Measurements from ENCODE around the gene ASCL5. TPM values are rescaled to one million over a fixed set of nuclear protein-coding genes. Genes with fewer than 3 reads are reported as not detected.

Gene ASCL5
- total and polyA plus RNA-seq, 3 experiments from 2014 or later: 0.22 TPM; not detected in 2

GRCh38 chr1:201111156-201111555 is 15.8 kb downstream of the ASCL5 start:
- CTCF ChIA-PET: interaction anchor here (1.2 kb wide), 2 partner anchors 8 to 10 kb away, joined by 3 read pairs; no protein-coding TSS in a partner anchor
- Histone ChIP-seq H3K4me1 (ENCODE audit: insufficient read depth, low read length) (peaks cover 8% of the 10 kb centered on the region), H3K36me3 (ENCODE audit: insufficient read depth, low read length) (no peaks in the 10 kb centered on the region), H3K27ac (ENCODE audit: low read depth, low read length) (no peak overlapping the region), H3K27me3 (ENCODE audit: insufficient read depth, low read length, poor library complexity, severe bottlenecking) (no peaks in the 10 kb centered on the region), H3K4me3 (ENCODE audit: low read length) (no peak overlapping the region), H3K9me3 (ENCODE audit: low read length) (no peaks in the 10 kb centered on the region)
- H3K4me1 Mint-ChIP-seq: peaks cover 7 to 20% (median 17%) of the 10 kb centered on the region in 3 donors
- H3K4me3 Mint-ChIP-seq: peak overlapping the region in 2 of 7 donors; percentile 0 to 4
- peaks cover 0 to 4% (median 0%) of the 10 kb centered on the region in 3 donors for H3K36me3 Mint-ChIP-seq
- peaks cover 0 to 1% of the 10 kb centered on the region in 2 donors for H3K27me3 Mint-ChIP-seq
- POLR2A ChIA-PET: no interaction called here
- DNase-seq: peak in 1 of 5 donors; percentile 19
- H3K27ac Mint-ChIP-seq: peak overlapping the region in 1 of 8 donors; percentile 61
- H3K9me3 Mint-ChIP-seq: no peaks in the 10 kb centered on the region

DNA sequence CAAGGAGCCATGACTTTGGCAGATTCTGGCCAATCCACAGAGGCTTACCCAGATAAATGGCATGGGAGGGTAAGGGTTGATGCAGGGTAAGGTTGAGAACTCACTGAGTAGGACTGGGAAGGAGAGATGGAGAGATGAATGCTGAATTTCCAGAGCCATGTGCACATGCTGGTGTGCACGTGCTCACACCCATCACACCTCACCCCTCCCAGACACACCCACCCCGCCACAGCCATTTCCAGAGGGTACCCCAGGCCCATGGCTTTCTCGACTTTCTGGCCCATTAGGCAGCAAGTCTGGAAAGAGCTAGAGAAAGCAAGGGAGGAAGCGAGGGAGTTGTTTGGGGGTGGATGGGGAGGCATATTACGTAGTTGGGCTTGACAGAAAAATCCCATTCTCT is 16.4 kb downstream of the ASCL5 start:
- Mint-ChIP-seq H3K4me3 (no peak overlapping the region), H3K27ac (no peak overlapping the region), H3K36me3 (peaks cover 0 to 4% (median 0%) of the 10 kb centered on the region in 3 donors), H3K4me1 (peaks cover 4 to 16% (median 12%) of the 10 kb centered on the region in 3 donors), H3K27me3 (peaks cover 0 to 1% of the 10 kb centered on the region in 2 donors), H3K9me3 (no peaks in the 10 kb centered on the region)
- no peaks in the 10 kb centered on the region for H3K27me3 ChIP-seq (ENCODE audit: insufficient read depth, low read length, poor library complexity, severe bottlenecking)
- H3K4me1 ChIP-seq (ENCODE audit: insufficient read depth, low read length): peaks cover 8% of the 10 kb centered on the region
- ChIA-PET POLR2A (no interaction called here), CTCF (interaction anchor here (1.2 kb wide), 2 partner anchors 9 to 10 kb away, joined by 3 read pairs; no protein-coding TSS in a partner anchor)
- no peak overlapping the region for H3K4me3 ChIP-seq (ENCODE audit: low read length)
- H3K9me3 ChIP-seq (ENCODE audit: low read length): no peaks in the 10 kb centered on the region
- H3K36me3 ChIP-seq (ENCODE audit: insufficient read depth, low read length): no peaks in the 10 kb centered on the region
- H3K27ac ChIP-seq (ENCODE audit: low read depth, low read length): no peak overlapping the region
- peak in 1 of 5 donors; percentile 8 for DNase-seq

- no peak overlapping the region for H3K4me3 Mint-ChIP-seq
- peak in 1 of 5 donors; percentile 45 for DNase-seq
- Histone ChIP-seq H3K27ac (ENCODE audit: low read depth, low read length) (no peak overlapping the region), H3K4me3 (ENCODE audit: low read length) (no peak overlapping the region), H3K4me1 (ENCODE audit: insufficient read depth, low read length) (peaks cover 4% of the 10 kb centered on the region), H3K9me3 (ENCODE audit: low read length) (no peaks in the 10 kb centered on the region), H3K36me3 (ENCODE audit: insufficient read depth, low read length) (no peaks in the 10 kb centered on the region), H3K27me3 (ENCODE audit: insufficient read depth, low read length, poor library complexity, severe bottlenecking) (no peaks in the 10 kb centered on the region)
- H3K4me1 Mint-ChIP-seq: peaks cover 4 to 14% (median 9%) of the 10 kb centered on the region in 3 donors
- H3K27ac Mint-ChIP-seq: no peak overlapping the region
- H3K9me3 Mint-ChIP-seq: no peaks in the 10 kb centered on the region
- H3K27me3 Mint-ChIP-seq: no peaks in the 10 kb centered on the region
- CTCF ChIA-PET: no interaction called here
- peaks cover 0 to 4% (median 0%) of the 10 kb centered on the region in 3 donors for H3K36me3 Mint-ChIP-seq
- POLR2A ChIA-PET: no interaction called here
Measured at GRCh38 chr1:201110138-201110537, 16.8 kb downstream of the ASCL5 start.

- H3K27ac Mint-ChIP-seq: no peak overlapping the region
- H3K36me3 Mint-ChIP-seq: peaks cover 0 to 4% (median 0%) of the 10 kb centered on the region in 3 donors
- H3K4me1 Mint-ChIP-seq: peaks cover 2 to 14% (median 6%) of the 10 kb centered on the region in 3 donors
- Histone ChIP-seq H3K4me3 (ENCODE audit: low read length) (no peak overlapping the region), H3K36me3 (ENCODE audit: insufficient read depth, low read length) (no peaks in the 10 kb centered on the region), H3K4me1 (ENCODE audit: insufficient read depth, low read length) (peaks cover 3% of the 10 kb centered on the region), H3K27me3 (ENCODE audit: insufficient read depth, low read length, poor library complexity, severe bottlenecking) (no peaks in the 10 kb centered on the region), H3K27ac (ENCODE audit: low read depth, low read length) (no peak overlapping the region), H3K9me3 (ENCODE audit: low read length) (no peaks in the 10 kb centered on the region)
- H3K27me3 Mint-ChIP-seq: no peaks in the 10 kb centered on the region
- ChIA-PET CTCF (interaction anchor here (1.7 kb wide), 1 partner anchor 11 kb away, joined by 4 read pairs; no protein-coding TSS in a partner anchor), POLR2A (no interaction called here)
- H3K4me3 Mint-ChIP-seq: no peak overlapping the region
- DNase-seq: no peak
- no peaks in the 10 kb centered on the region for H3K9me3 Mint-ChIP-seq
Measured at GRCh38 chr1:201109651-201110050, 17.3 kb downstream of the ASCL5 start.

DNA sequence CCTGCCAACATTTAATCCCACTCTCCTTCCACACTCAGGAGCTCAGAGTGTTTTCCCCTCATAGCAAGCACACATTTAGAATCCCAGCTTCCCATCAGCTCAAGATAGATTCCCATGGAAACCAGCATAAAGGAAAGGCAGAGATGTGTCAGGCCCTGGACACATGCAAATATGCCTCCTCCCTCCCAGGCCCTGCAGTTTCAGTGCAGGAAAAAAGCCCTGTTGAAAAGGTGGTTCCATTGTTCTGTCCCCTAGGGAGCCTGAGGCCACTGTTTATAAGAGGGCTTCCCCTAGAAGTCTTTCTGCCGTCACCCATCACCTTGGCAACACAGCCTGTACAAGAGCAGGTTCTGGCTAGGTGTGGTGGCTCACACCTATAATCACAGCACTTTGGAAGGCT is 18.4 kb downstream of the ASCL5 start:
- Histone ChIP-seq H3K4me3 (ENCODE audit: low read length) (no peak overlapping the region), H3K27me3 (ENCODE audit: insufficient read depth, low read length, poor library complexity, severe bottlenecking) (no peaks in the 10 kb centered on the region), H3K4me1 (ENCODE audit: insufficient read depth, low read length) (peaks cover under 1% of the 10 kb centered on the region), H3K36me3 (ENCODE audit: insufficient read depth, low read length) (no peaks in the 10 kb centered on the region), H3K27ac (ENCODE audit: low read depth, low read length) (no peak overlapping the region), H3K9me3 (ENCODE audit: low read length) (no peaks in the 10 kb centered on the region)
- ChIA-PET CTCF (interaction anchor here (1.7 kb wide), 1 partner anchor 10 kb away, joined by 4 read pairs; no protein-coding TSS in a partner anchor), POLR2A (no interaction called here)
- Mint-ChIP-seq H3K27ac (no peak overlapping the region), H3K4me3 (no peak overlapping the region), H3K4me1 (peaks cover 0 to 7% (median 0%) of the 10 kb centered on the region in 3 donors), H3K36me3 (no peaks in the 10 kb centered on the region), H3K27me3 (no peaks in the 10 kb centered on the region), H3K9me3 (no peaks in the 10 kb centered on the region)
- DNase-seq: peak in 1 of 5 donors; percentile 12

GRCh38 chr1:201105688-201106087 is 21.3 kb downstream of the ASCL5 start:
- no peaks in the 10 kb centered on the region for H3K4me1 Mint-ChIP-seq

DNA sequence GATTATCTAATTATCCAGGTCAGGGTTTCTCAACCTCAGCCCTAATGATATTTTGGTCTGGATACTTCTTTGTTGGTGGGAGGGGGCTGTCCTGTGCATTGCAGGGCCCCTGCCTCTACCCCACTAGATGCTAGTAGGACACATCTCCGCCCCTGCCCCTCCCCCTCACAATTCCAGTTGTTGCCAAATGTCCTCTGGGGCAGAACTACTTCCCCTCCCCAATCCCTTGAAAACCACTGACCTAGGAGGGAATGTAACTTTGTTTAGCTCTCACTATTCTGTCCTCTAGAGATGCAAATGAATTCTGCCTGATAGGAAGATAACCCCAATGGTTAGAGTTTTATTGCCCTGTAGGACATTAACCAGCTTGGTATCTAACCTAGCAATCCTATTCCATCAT is 22.8 kb downstream of the ASCL5 start:
- peaks cover 0 to 5% of the 10 kb centered on the region in 2 donors for H3K27me3 Mint-ChIP-seq

More at GRCh38 chr1:201105688-201106087, 21.3 kb downstream of the ASCL5 start:
- Mint-ChIP-seq H3K27me3 (peaks cover 0 to 5% of the 10 kb centered on the region in 2 donors), H3K9me3 (no peaks in the 10 kb centered on the region), H3K27ac (peak overlapping the region in 1 of 8 donors; percentile 52), H3K36me3 (no peaks in the 10 kb centered on the region), H3K4me3 (no peak overlapping the region)
- Histone ChIP-seq H3K4me1 (ENCODE audit: insufficient read depth, low read length) (no peaks in the 10 kb centered on the region), H3K9me3 (ENCODE audit: low read length) (no peaks in the 10 kb centered on the region), H3K36me3 (ENCODE audit: insufficient read depth, low read length) (no peaks in the 10 kb centered on the region), H3K4me3 (ENCODE audit: low read length) (no peak overlapping the region), H3K27ac (ENCODE audit: low read depth, low read length) (no peak overlapping the region), H3K27me3 (ENCODE audit: insufficient read depth, low read length, poor library complexity, severe bottlenecking) (no peaks in the 10 kb centered on the region)
- no peak for DNase-seq
- ChIA-PET CTCF (no interaction called here), POLR2A (no interaction called here)

GRCh38 chr1:201103666-201104065 is 23.3 kb downstream of the ASCL5 start:
- H3K27me3 ChIP-seq (ENCODE audit: insufficient read depth, low read length, poor library complexity, severe bottlenecking): no peaks in the 10 kb centered on the region
- Mint-ChIP-seq H3K27me3 (peaks cover 0 to 5% of the 10 kb centered on the region in 2 donors), H3K27ac (no peak overlapping the region), H3K4me1 (no peaks in the 10 kb centered on the region), H3K9me3 (no peaks in the 10 kb centered on the region), H3K36me3 (no peaks in the 10 kb centered on the region), H3K4me3 (no peak overlapping the region)
- no peak overlapping the region for H3K4me3 ChIP-seq (ENCODE audit: low read length)
- no peak overlapping the region for H3K27ac ChIP-seq (ENCODE audit: low read depth, low read length)
- H3K36me3 ChIP-seq (ENCODE audit: insufficient read depth, low read length): no peaks in the 10 kb centered on the region
- H3K4me1 ChIP-seq (ENCODE audit: insufficient read depth, low read length): no peaks in the 10 kb centered on the region
- no peak for DNase-seq
- no peaks in the 10 kb centered on the region for H3K9me3 ChIP-seq (ENCODE audit: low read length)
- ChIA-PET POLR2A (no interaction called here), CTCF (no interaction called here)

More for the DNA sequence above, 22.8 kb downstream of the ASCL5 start:
- Mint-ChIP-seq H3K4me3 (no peak overlapping the region), H3K9me3 (no peaks in the 10 kb centered on the region), H3K4me1 (no peaks in the 10 kb centered on the region), H3K36me3 (no peaks in the 10 kb centered on the region), H3K27ac (peak overlapping the region in 1 of 8 donors; percentile 40)
- H3K9me3 ChIP-seq (ENCODE audit: low read length): no peaks in the 10 kb centered on the region
- ChIA-PET POLR2A (no interaction called here), CTCF (no interaction called here)
- no peak overlapping the region for H3K27ac ChIP-seq (ENCODE audit: low read depth, low read length)
- H3K4me3 ChIP-seq (ENCODE audit: low read length): no peak overlapping the region
- no peak for DNase-seq
- no peaks in the 10 kb centered on the region for H3K27me3 ChIP-seq (ENCODE audit: insufficient read depth, low read length, poor library complexity, severe bottlenecking)
- no peaks in the 10 kb centered on the region for H3K36me3 ChIP-seq (ENCODE audit: insufficient read depth, low read length)
- H3K4me1 ChIP-seq (ENCODE audit: insufficient read depth, low read length): no peaks in the 10 kb centered on the region
